HepG2 (cell line): Measurements from ENCODE around the gene DLL3. TPM values are rescaled to one million over a fixed set of nuclear protein-coding genes. Genes with fewer than 3 reads are reported as not detected.

Experiments used
- CENPBD1 ChIP-seq: sonication (generic); formaldehyde crosslinking; IDR thresholded peaks from 2 replicates; pipeline ENCODE4 v1.8.0; 2022; ENCODE audit warnings: missing genetic modification reagents, low read depth, mild to moderate bottlenecking, borderline replicate concordance
- E2F1 ChIP-seq: sonication (generic); formaldehyde crosslinking; IDR thresholded peaks from 2 replicates; pipeline ENCODE4 v1.5.0; 2020; ENCODE audit warnings: missing genetic modification reagents
- GMEB1 ChIP-seq: sonication (generic); formaldehyde crosslinking; IDR thresholded peaks from 2 replicates; pipeline ENCODE4 v1.5.1; 2020; ENCODE audit warnings: missing genetic modification reagents, mild to moderate bottlenecking, borderline replicate concordance
- HDAC1 ChIP-seq: sonication (generic); formaldehyde crosslinking; IDR thresholded peaks from 2 replicates; pipeline ENCODE4 v1.5.1; 2020; ENCODE audit warnings: mild to moderate bottlenecking, missing genetic modification reagents
- HOXA3 ChIP-seq: sonication (generic); formaldehyde crosslinking; IDR thresholded peaks from 2 replicates; pipeline ENCODE4 v1.5.0; 2020; ENCODE audit warnings: missing genetic modification reagents
- KAT8 ChIP-seq: IDR thresholded peaks from 2 replicates; pipeline ENCODE4 v1.6.1; 2016; ENCODE audit warnings: missing genetic modification reagents, missing compliant biosample characterization
- KDM2A ChIP-seq: sonication (generic); formaldehyde crosslinking; IDR thresholded peaks from 2 replicates; pipeline ENCODE4 v1.4.0; 2020; ENCODE audit warnings: low read depth, missing genetic modification reagents, borderline replicate concordance
- KLF12 ChIP-seq: sonication (generic); formaldehyde crosslinking; IDR thresholded peaks from 2 replicates; pipeline ENCODE4 v1.4.0; 2020; ENCODE audit warnings: missing genetic modification reagents, borderline replicate concordance
- MEIS2 ChIP-seq: sonication (generic); formaldehyde crosslinking; IDR thresholded peaks from 2 replicates; pipeline ENCODE4 v1.9.0; 2021; ENCODE audit warnings: mild to moderate bottlenecking, missing genetic modification reagents
- MLXIP ChIP-seq: sonication (generic); formaldehyde crosslinking; IDR thresholded peaks from 2 replicates; pipeline ENCODE4 v1.9.0; 2021; ENCODE audit warnings: missing genetic modification reagents, borderline replicate concordance
- MNT ChIP-seq: fragments of 450-650 bp; IDR thresholded peaks from 2 replicates; pipeline ENCODE4 v1.6.1; 2016
- POGZ ChIP-seq: sonication (generic); formaldehyde crosslinking; IDR thresholded peaks from 2 replicates; pipeline ENCODE4 v1.4.0; 2020; ENCODE audit warnings: mild to moderate bottlenecking, missing genetic modification reagents
- PREB ChIP-seq: sonication (generic); formaldehyde crosslinking; IDR thresholded peaks from 2 replicates; pipeline ENCODE4 v1.4.0; 2020; ENCODE audit warnings: missing genetic modification reagents
- SETDB1 ChIP-seq: sonication (generic); formaldehyde crosslinking; IDR thresholded peaks from 2 replicates; pipeline ENCODE4 v1.5.1; 2020; ENCODE audit warnings: missing genetic modification reagents, mild to moderate bottlenecking, borderline replicate concordance
- TBL1XR1 ChIP-seq: fragments of 150-350 bp; IDR thresholded peaks from 2 replicates; pipeline ENCODE4 v1.6.1; 2014; ENCODE audit warnings: borderline replicate concordance, low read length; ENCODE audit not compliant: partially characterized antibody
- TBX2 ChIP-seq: sonication (generic); formaldehyde crosslinking; IDR thresholded peaks from 2 replicates; pipeline ENCODE4 v1.5.0; 2020; ENCODE audit warnings: missing genetic modification reagents, mild to moderate bottlenecking, borderline replicate concordance
- ZBTB43 ChIP-seq: sonication (generic); formaldehyde crosslinking; conservative IDR thresholded peaks from 2 replicates; pipeline ENCODE4 v1.4.0; 2020; ENCODE audit warnings: missing genetic modification reagents
- polyA plus RNA-seq, 8 experiments: library from polyadenylated mRNA; depleted of rRNA in 3 of 8; stranded (reverse) in 7 of 8; unstranded in 1 of 8; fragments of >200 nt; fragmentation: Illumina TruSeq in 4 of 8; extraction: Trizol in 4 of 8; gene quantifications; 2 replicates each; pipeline versions ENCODE4 v1.2.1 to v1.2.3, GENCODE V29; 2011 to 2016; ENCODE audit warnings: low read depth in 4 of 8, missing spikeins in 1 of 8, mixed read lengths in 1 of 8; ENCODE audit not compliant: insufficient read depth in 1 of 8
- total RNA-seq, 5 experiments: library from RNA; depleted of rRNA; stranded (reverse); fragments of >200 nt; fragmentation: Illumina TruSeq; extraction: Trizol; gene quantifications; 2 replicates each; pipeline ENCODE4 v1.2.3, GENCODE V29; 2016; ENCODE audit warnings: low read depth in 1 of 5

Gene DLL3
- total and polyA plus RNA-seq, 2 of the 13 experiments (the other 11 are each of a cell fraction or from before 2014, with no cell fraction given) = 0.35 to 0.55 TPM

- no peak for TF ChIP-seq SETDB1
- TF ChIP-seq PREB (CRISPR knock-in tag) = no peak
- no peak for TF ChIP-seq TBL1XR1
- TF ChIP-seq MEIS2 (CRISPR knock-in tag) = peak; percentile 69
- TF ChIP-seq MLXIP (CRISPR knock-in tag) = 0 out of 2 replicates have a peak, but pooled peaks have one; percentile 33
- TF ChIP-seq TBX2 (CRISPR knock-in tag) = 0 out of 2 replicates have a peak, but pooled peaks have one; percentile 46
- peak; percentile 71; the same call in 1 of the 2 replicates for TF ChIP-seq E2F1 (CRISPR knock-in tag)
- TF ChIP-seq KLF12 = peak; percentile 66; the same call in 1 of the 2 replicates
- TF ChIP-seq GMEB1 (CRISPR knock-in tag) = peak; percentile 81; the same call in 1 of the 2 replicates
- TF ChIP-seq HDAC1 (CRISPR knock-in tag) = peak; percentile 48; the same call in 1 of the 2 replicates
- TF ChIP-seq HOXA3 (CRISPR knock-in tag) = peak; percentile 69
- no peak for TF ChIP-seq CENPBD1 (CRISPR knock-in tag)
- peak; percentile 67 for TF ChIP-seq KAT8 (CRISPR knock-in tag)
- 0 out of 2 replicates have a peak, but pooled peaks have one; percentile 51 for TF ChIP-seq POGZ (CRISPR knock-in tag)
- TF ChIP-seq MNT = no peak
- peak; percentile 76; the same call in 1 of the 2 replicates for TF ChIP-seq ZBTB43 (CRISPR knock-in tag)
- peak; percentile 88; the same call in 1 of the 2 replicates for TF ChIP-seq KDM2A (CRISPR knock-in tag)
Observed at GRCh38 chr19:39539518-39540332, 41.0 kb downstream of the DLL3 start, which contains the start of gene EID2 (continued).
